ENCODE results near the gene SPAG16. TPM values are rescaled to one million over a fixed set of nuclear protein-coding genes. Genes with fewer than 3 reads are reported as not detected.

SPAG16 gene
- total RNA-seq, 1 experiment from 2014 or later = 16.0 TPM

DNA sequence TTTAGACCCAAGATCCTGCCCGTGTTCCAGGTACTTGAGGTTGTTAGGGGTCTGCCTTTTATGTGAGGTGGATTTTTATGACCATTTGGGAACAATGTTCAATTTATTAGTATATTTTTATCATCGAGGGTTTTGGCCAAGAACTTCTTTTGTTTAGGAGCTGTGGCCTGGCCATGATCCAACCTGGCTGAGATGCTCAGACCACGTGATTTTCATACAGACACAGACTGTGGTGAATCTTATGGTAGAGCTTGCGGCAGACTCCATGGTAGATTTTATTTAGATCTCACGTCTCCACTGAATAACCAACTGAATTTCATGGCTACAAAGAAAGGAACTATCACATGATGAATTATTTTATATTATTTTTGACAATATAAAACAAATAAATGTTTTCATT, 721.1 kb downstream of the SPAG16 start:
- Mint-ChIP-seq H3K9me3 (peaks cover 9% of the 10 kb centered on the region), H3K4me1 (peaks cover 12% of the 10 kb centered on the region), H3K36me3 (peaks cover 6% of the 10 kb centered on the region), H3K27me3 (ENCODE audit: low read depth) (no peaks in the 10 kb centered on the region), H3K27ac (no peak overlapping the region), H3K4me3 (no peak overlapping the region)
- ChIA-PET CTCF (no interaction called here), POLR2A (no interaction called here)
- TF ChIP-seq ESRRA (CRISPR knock-in tag; IDR thresholded peaks at IDR 0.05; ENCODE audit: borderline replicate concordance) = no peak
- TF ChIP-seq, protein P1, sequence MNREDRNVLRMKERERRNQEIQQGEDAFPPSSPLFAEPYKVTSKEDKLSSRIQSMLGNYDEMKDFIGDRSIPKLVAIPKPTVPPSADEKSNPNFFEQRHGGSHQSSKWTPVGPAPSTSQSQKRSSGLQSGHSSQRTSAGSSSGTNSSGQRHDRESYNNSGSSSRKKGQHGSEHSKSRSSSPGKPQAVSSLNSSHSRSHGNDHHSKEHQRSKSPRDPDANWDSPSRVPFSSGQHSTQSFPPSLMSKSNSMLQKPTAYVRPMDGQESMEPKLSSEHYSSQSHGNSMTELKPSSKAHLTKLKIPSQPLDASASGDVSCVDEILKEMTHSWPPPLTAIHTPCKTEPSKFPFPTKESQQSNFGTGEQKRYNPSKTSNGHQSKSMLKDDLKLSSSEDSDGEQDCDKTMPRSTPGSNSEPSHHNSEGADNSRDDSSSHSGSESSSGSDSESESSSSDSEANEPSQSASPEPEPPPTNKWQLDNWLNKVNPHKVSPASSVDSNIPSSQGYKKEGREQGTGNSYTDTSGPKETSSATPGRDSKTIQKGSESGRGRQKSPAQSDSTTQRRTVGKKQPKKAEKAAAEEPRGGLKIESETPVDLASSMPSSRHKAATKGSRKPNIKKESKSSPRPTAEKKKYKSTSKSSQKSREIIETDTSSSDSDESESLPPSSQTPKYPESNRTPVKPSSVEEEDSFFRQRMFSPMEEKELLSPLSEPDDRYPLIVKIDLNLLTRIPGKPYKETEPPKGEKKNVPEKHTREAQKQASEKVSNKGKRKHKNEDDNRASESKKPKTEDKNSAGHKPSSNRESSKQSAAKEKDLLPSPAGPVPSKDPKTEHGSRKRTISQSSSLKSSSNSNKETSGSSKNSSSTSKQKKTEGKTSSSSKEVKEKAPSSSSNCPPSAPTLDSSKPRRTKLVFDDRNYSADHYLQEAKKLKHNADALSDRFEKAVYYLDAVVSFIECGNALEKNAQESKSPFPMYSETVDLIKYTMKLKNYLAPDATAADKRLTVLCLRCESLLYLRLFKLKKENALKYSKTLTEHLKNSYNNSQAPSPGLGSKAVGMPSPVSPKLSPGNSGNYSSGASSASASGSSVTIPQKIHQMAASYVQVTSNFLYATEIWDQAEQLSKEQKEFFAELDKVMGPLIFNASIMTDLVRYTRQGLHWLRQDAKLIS (CRISPR knock-in tag; IDR thresholded peaks at IDR 0.05; ENCODE audit: borderline replicate concordance) = no peak
- TF ChIP-seq RORB (CRISPR knock-in tag; IDR thresholded peaks at IDR 0.05) = no peak
- no peak for DNase-seq (ENCODE audit: low spot score)
- no peak for ATAC-seq

DNA sequence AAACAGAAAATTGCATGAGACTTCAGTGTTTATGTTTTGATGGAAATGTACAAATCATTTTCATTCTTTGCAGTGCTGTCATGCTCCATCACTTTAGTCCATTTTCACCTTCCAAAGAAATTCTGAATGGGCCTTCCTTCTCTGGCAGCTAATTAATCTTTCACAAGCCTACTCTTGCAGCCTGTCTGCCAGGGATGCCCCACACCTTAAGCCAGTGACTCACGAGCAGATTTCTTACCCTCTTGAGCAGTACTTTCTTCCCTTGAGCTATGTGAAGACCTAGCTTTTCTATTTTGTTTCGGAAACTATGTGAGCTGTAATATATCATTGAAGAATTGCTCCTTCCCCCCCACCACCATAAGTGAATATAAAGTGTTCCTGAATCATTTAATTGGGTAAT, 722.3 kb downstream of the SPAG16 start:
- CTCF ChIA-PET = no interaction called here

More for the DNA sequence above, 722.3 kb downstream of the SPAG16 start:
- Mint-ChIP-seq H3K36me3 (peaks cover 6% of the 10 kb centered on the region), H3K4me1 (peaks cover 12% of the 10 kb centered on the region), H3K27ac (no peak overlapping the region), H3K9me3 (peaks cover 8% of the 10 kb centered on the region), H3K27me3 (ENCODE audit: low read depth) (no peaks in the 10 kb centered on the region), H3K4me3 (no peak overlapping the region)
- DNase-seq (ENCODE audit: low spot score) (no peak), ATAC-seq (no peak)
- TF ChIP-seq PRRX2 (CRISPR knock-in tag; IDR thresholded peaks at IDR 0.05) = no peak
- no peak for TF ChIP-seq TEAD4 (CRISPR knock-in tag; IDR thresholded peaks at IDR 0.05)
- TF ChIP-seq HMGA2 (CRISPR knock-in tag; IDR thresholded peaks at IDR 0.05) = no peak
- no peak for TF ChIP-seq NR2C2 (CRISPR knock-in tag; IDR thresholded peaks at IDR 0.05)
- TF ChIP-seq, protein P2, sequence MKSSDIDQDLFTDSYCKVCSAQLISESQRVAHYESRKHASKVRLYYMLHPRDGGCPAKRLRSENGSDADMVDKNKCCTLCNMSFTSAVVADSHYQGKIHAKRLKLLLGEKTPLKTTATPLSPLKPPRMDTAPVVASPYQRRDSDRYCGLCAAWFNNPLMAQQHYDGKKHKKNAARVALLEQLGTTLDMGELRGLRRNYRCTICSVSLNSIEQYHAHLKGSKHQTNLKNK (CRISPR knock-in tag; IDR thresholded peaks at IDR 0.05) = no peak
- no peak for TF ChIP-seq ZNF263 (CRISPR knock-in tag; IDR thresholded peaks at IDR 0.05; ENCODE audit: low read depth)
- TF ChIP-seq FOXP1 (CRISPR knock-in tag; IDR thresholded peaks at IDR 0.05; ENCODE audit: borderline replicate concordance) = no peak
- no peak for TF ChIP-seq ZNF232 (CRISPR knock-in tag; IDR thresholded peaks at IDR 0.05)
- TF ChIP-seq CBFB (CRISPR knock-in tag; IDR thresholded peaks at IDR 0.05; ENCODE audit: low read depth) = no peak
- TF ChIP-seq, protein P3, sequence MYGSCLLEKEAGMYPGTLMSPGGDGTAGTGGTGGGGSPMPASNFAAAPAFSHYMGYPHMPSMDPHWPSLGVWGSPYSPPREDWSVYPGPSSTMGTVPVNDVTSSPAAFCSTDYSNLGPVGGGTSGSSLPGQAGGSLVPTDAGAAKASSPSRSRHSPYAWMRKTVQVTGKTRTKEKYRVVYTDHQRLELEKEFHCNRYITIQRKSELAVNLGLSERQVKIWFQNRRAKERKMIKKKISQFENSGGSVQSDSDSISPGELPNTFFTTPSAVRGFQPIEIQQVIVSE (CRISPR knock-in tag; IDR thresholded peaks at IDR 0.05; ENCODE audit: borderline replicate concordance) = no peak
- TF ChIP-seq, protein P4, sequence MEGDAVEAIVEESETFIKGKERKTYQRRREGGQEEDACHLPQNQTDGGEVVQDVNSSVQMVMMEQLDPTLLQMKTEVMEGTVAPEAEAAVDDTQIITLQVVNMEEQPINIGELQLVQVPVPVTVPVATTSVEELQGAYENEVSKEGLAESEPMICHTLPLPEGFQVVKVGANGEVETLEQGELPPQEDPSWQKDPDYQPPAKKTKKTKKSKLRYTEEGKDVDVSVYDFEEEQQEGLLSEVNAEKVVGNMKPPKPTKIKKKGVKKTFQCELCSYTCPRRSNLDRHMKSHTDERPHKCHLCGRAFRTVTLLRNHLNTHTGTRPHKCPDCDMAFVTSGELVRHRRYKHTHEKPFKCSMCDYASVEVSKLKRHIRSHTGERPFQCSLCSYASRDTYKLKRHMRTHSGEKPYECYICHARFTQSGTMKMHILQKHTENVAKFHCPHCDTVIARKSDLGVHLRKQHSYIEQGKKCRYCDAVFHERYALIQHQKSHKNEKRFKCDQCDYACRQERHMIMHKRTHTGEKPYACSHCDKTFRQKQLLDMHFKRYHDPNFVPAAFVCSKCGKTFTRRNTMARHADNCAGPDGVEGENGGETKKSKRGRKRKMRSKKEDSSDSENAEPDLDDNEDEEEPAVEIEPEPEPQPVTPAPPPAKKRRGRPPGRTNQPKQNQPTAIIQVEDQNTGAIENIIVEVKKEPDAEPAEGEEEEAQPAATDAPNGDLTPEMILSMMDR (IDR thresholded peaks at IDR 0.05) = no peak
- TF ChIP-seq ZNF396 (CRISPR knock-in tag; IDR thresholded peaks at IDR 0.05; ENCODE audit: borderline replicate concordance) = no peak
- TF ChIP-seq ZNF317 (CRISPR knock-in tag; IDR thresholded peaks at IDR 0.05; ENCODE audit: borderline replicate concordance, low read depth) = no peak
- TF ChIP-seq, protein P5, sequence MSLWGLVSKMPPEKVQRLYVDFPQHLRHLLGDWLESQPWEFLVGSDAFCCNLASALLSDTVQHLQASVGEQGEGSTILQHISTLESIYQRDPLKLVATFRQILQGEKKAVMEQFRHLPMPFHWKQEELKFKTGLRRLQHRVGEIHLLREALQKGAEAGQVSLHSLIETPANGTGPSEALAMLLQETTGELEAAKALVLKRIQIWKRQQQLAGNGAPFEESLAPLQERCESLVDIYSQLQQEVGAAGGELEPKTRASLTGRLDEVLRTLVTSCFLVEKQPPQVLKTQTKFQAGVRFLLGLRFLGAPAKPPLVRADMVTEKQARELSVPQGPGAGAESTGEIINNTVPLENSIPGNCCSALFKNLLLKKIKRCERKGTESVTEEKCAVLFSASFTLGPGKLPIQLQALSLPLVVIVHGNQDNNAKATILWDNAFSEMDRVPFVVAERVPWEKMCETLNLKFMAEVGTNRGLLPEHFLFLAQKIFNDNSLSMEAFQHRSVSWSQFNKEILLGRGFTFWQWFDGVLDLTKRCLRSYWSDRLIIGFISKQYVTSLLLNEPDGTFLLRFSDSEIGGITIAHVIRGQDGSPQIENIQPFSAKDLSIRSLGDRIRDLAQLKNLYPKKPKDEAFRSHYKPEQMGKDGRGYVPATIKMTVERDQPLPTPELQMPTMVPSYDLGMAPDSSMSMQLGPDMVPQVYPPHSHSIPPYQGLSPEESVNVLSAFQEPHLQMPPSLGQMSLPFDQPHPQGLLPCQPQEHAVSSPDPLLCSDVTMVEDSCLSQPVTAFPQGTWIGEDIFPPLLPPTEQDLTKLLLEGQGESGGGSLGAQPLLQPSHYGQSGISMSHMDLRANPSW (CRISPR knock-in tag; conservative IDR thresholded peaks at IDR 0.05; ENCODE audit: low read depth) = no peak
- no peak for TF ChIP-seq JUN (CRISPR knock-in tag; IDR thresholded peaks at IDR 0.05)
- TF ChIP-seq, protein P6, sequence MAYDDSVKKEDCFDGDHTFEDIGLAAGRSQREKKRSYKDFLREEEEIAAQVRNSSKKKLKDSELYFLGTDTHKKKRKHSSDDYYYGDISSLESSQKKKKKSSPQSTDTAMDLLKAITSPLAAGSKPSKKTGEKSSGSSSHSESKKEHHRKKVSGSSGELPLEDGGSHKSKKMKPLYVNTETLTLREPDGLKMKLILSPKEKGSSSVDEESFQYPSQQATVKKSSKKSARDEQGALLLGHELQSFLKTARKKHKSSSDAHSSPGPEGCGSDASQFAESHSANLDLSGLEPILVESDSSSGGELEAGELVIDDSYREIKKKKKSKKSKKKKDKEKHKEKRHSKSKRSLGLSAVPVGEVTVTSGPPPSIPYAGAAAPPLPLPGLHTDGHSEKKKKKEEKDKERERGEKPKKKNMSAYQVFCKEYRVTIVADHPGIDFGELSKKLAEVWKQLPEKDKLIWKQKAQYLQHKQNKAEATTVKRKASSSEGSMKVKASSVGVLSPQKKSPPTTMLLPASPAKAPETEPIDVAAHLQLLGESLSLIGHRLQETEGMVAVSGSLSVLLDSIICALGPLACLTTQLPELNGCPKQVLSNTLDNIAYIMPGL (CRISPR knock-in tag; IDR thresholded peaks at IDR 0.05) = no peak
- TF ChIP-seq, protein P7, sequence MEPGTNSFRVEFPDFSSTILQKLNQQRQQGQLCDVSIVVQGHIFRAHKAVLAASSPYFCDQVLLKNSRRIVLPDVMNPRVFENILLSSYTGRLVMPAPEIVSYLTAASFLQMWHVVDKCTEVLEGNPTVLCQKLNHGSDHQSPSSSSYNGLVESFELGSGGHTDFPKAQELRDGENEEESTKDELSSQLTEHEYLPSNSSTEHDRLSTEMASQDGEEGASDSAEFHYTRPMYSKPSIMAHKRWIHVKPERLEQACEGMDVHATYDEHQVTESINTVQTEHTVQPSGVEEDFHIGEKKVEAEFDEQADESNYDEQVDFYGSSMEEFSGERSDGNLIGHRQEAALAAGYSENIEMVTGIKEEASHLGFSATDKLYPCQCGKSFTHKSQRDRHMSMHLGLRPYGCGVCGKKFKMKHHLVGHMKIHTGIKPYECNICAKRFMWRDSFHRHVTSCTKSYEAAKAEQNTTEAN (CRISPR knock-in tag; IDR thresholded peaks at IDR 0.05) = no peak
- POLR2A ChIA-PET = no interaction called here
